GM19395 (cell line): Measurements from ENCODE around the gene TPM4.
"Not testable (repeated sequence)": the region's sequence is repeated elsewhere in the genome, so short reads cannot be mapped to it uniquely, and the experiment has no call there.

Experiments
- ATAC-seq: cut with Tn5 transposase; IDR thresholded peaks from one replicate; pipeline ENCODE4 v1.9.1; 2021; ENCODE audit warnings: mild to moderate bottlenecking, moderate library complexity; ENCODE audit not compliant: unreplicated experiment

Gene TPM4

DNA sequence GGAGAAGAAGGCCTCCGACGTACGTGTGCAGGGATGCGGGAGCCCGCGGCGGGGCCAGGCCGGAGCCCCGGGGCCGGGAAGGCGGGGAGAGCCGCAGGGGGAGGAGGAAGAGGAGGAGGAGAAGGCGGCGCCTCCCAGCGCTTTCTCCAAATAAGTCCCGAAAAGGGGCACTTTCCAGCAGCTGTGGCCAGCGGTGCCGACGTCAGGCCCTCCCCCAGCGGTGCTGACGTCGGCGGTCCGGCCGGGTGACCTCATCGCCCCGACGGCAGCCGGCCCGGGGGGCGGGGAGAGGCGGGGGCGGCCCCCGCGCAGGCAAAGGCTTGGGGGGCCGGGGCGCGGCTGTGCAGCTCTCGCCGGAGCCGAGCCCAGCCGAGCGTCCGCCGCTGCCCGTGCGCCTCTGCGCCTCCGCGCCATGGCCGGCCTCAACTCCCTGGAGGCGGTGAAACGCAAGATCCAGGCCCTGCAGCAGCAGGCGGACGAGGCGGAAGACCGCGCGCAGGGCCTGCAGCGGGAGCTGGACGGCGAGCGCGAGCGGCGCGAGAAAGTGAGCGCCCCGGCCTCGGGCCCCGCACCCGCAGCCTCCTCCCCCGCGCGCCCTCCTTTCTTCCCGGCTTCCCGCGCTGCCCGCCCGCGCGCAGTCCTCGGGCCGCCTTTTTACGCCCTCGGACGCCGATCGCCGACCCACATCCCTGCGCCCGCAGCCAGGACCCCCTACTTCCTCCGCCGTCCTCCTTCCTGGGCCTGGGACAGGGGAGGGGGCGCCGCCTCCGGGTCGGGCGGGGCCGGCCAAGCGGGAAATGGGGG is at the start of gene TPM4:
TPM4 (plus strand) TSS at position 342 of the 804 bp plus-strand sequence; CDS start at position 413, 71 bp downstream.
- ATAC-seq = peak; percentile 45

- ATAC-seq = no peak
Observed at GRCh38 chr19:16026756-16027155, 49.5 kb upstream of the TPM4 start.

DNA sequence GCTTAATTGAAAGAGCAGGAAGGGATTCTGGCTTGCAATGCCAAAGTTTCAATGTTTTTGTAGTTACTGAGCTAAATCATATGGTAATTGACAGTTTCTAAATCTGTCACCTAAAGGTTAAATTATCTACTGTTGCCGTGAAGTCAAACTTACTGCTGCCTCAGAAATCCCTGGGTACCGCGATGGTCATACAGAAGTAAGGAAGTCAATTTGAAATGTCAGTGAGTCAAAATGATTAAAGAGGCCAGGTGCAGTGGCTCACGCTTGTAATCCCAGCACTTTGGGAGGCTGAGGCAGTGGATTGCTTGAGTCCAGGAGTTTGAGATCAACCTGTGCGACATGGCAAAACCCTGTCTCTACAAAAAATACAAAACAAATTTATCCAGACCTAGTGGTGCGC is 48.8 kb upstream of the TPM4 start:
- ATAC-seq = no peak

DNA sequence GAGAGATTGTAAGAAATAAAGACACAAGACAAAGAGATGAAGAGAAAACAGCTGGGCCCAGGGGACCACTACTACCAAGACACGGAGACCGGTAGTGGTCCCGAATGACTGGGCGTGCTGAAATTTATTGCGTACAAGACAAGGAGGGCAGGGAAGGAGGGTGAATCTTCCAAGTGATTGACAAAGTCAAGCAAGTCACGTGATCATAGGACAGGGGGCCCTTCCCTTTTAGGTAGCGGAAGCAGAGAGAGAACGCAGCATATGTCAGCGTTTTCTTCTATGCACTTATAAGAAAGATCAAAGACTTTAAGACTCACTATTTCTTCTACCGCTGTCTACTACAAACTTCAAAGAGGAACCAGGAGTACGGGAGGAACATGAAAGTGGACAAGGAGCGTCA is 46.1 kb upstream of the TPM4 start:
- ATAC-seq = not testable (repeated sequence)

DNA sequence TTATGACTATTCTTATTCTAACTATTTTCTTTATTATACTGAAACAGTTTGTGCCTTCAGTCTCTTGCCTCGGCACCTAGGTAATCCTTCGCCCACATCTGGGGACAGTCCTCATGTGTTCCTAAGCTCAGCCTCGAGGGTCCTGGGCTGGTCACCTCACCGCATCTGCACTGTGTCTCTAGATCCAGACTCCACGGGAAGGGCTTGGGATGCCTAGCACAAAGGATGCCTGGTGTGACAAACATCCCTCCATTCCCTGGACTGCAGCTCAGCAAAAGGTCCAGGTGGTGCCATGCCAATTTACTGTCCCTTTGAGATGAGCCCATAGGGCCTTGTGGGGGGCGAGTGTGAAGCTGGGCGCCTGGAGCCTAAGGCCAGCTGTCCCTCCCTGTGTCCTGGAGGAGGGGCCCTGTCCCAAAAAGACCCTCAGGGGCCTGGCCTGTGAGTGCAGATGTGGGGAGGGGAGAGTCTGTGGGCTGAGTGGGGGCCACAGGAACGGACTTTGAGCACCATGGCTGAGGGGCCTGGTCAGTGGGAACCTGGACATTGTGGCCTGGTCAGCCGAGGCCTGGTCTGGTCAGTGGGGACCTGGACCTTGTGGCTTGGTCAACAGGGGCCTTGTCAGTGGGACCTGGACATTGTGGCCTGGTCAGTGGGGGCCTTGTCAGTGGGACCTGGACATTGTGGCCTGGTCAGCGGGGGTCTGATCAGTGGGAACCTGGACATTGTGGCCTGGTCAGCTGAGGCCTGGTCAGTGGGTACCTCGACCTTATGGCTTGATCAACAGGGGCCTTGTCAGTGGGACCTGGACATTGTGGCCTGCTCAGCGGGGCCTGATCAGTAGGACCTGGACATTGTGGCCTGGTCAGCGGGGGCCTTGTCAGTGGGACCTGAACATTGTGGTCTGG is 45.1 kb upstream of the TPM4 start:
- no peak for ATAC-seq

GRCh38 chr19:16031872-16032200 is 44.5 kb upstream of the TPM4 start:
- ATAC-seq = no peak

DNA sequence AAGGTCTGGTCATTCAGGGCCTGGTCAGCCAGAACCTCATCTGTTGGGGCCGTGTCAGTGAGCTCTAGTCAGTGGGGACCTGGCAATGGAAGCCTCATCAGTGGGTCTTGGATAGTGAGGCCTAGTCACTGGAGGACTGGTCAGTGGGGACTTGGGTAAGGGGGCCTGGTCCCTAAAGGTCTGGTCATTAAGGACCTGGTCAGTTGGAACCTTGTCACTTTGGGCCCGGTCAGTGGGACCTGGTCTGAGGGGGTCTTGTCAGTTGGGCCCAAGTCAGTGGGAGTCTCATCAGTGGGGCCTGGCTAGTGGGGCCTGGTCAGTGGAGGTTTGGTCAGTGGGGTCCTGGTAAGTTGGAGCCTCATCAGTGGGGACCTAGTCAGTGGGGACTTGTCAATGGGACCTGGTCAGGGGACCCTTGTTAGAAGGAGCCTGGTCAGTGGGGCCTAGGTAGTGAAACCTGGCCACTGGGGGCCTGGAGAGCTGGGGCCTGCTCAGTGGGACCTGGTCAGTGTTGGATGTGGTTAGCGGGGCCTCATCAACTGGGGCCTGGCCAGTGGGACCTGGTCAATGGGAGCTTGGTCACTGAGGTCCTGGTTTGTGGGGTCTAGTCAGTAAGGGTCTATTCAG is 43.7 kb upstream of the TPM4 start:
- ATAC-seq = no peak

- ATAC-seq = no peak
Observed at GRCh38 chr19:16033136-16033530, 43.2 kb upstream of the TPM4 start.

GRCh38 chr19:16033721-16034120 is 42.6 kb upstream of the TPM4 start:
- ATAC-seq = no peak

DNA sequence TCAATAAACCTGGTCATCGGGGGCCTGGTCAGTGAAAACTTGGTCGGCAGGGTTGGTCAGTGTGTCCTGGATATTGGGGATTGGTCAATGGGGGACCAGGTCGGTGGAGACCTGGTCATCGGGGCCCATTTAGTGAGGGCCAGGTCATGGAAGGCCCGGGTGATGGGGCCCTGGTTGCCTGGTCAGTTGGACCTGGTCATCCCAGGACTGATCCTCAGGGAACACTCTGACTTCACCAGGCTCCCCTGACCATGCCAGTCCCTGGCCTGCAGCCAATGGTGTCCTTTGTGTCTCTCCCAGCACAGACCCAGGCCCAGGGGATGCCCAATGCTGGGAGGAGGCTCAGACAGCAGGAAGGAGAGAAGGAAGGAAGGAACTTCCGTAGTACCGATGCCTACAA is 42.1 kb upstream of the TPM4 start:
- no peak for ATAC-seq

- ATAC-seq = no peak
Observed at GRCh38 chr19:16034958-16035560, 41.2 kb upstream of the TPM4 start.

- no peak for ATAC-seq
Observed at GRCh38 chr19:16035601-16036297, 40.5 kb upstream of the TPM4 start.

DNA sequence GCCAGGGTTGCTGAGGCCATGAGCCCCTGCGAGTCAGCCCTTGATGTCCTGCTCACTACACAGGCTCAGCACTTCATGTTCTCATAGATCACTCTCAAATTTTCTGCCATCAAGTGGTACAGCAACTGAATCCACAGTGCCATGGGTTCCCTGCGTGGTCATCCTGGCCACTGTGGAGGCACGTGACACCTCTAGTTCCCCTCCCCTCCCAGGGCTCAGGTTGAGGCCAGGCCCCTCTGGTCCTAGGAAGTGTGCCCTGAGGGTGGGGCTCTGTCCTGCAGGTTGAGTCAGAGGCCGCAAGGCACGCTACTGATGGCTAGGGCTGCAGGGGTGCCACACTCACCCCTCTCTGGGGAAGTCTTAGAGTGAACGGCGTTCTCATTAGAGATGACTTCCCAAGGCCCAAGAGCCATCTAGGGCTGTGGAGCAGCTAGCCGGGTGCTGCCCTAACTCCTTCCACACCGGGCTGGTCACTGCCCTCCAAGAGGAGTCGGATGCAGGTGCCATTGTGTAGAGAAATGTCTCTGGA is 39.8 kb upstream of the TPM4 start:
- ATAC-seq = no peak

DNA sequence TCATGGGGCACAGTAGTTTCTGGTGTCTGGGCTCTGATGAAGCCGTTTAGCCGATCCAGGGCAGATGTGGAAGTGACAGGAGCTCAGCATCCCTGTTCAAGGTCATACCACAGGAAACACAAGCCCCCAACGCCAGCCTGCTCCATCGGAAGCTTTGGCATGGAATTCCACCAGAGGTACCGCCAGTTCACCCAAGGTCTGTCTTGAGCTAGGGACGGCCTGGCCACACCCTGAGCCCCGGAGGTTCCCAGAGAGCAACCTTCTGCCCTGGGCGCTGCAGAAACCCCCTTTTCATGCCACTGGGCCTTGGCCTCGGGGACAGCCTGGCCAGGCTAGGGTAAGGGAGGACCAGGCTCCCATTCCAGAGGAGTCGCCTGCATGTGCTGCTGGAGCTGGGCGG is 39.4 kb upstream of the TPM4 start:
- ATAC-seq = no peak

DNA sequence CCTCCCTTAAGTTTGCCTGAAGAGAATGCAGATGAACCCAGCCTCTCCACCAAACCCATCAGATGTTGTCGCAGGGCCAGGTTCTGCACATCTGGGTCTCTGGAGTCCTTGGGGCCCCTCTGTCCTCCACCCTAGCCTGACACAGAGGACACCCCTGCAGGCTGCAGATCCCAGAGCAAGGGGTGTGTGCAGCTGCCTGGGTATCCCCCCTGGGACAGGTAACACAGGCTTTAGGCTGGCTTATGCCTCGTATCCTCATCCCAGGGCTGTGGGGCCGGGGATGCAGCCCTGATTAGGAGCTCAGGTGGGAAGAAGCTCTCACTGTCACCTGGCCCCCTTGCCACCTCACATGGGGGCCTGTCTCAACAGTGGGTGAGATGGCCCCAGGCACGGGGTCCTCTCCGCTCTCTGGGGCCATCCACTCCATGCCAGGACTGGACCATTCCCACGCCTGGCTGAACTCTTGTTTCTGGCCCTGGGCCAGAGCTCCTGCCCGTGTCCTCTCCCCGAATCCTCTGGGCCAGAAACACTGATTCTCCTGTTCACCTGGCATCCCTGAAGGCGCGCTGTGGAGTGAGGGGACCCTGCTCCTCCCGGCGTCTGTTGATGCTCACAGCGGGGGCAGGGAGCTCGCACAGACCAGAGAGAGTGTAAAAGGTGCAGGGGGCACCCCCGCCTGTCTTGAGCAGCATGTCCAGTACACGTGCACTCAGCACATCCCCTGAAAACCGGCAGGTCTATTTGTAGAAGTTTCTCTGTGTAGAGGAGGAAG is 38.7 kb upstream of the TPM4 start:
- ATAC-seq = no peak

GRCh38 chr19:16038196-16038695 is 38.0 kb upstream of the TPM4 start:
- ATAC-seq = no peak

GRCh38 chr19:16039081-16039480 is 37.2 kb upstream of the TPM4 start:
- ATAC-seq = no peak

GRCh38 chr19:16039545-16039944 is 36.8 kb upstream of the TPM4 start:
- ATAC-seq = no peak

DNA sequence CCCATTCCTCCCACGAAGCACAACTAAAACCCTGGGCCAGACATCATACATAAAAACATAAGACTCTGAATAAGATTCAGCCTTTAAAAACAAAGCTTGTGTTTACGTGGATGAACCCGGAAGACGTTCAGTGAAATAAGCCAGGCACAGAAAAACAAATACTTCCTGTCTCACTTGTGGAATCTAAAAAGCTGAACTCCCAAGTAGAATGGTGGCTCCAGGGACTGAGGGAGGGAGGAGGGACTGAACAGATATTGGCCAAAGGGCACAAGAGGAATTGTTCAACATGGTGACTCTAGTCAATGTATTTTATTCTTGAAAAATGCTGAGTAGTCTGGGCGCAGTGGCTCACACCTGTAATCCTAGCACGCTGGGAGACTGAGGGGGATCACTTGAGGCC is 35.7 kb upstream of the TPM4 start:
- no peak for ATAC-seq
